Measurements from ENCODE around the gene TMEM101. TPM values are rescaled to one million over a fixed set of nuclear protein-coding genes. Genes with fewer than 3 reads are reported as not detected.

The TMEM101 gene
- total RNA-seq, 1 experiment from 2014 or later = 33.5 TPM

DNA sequence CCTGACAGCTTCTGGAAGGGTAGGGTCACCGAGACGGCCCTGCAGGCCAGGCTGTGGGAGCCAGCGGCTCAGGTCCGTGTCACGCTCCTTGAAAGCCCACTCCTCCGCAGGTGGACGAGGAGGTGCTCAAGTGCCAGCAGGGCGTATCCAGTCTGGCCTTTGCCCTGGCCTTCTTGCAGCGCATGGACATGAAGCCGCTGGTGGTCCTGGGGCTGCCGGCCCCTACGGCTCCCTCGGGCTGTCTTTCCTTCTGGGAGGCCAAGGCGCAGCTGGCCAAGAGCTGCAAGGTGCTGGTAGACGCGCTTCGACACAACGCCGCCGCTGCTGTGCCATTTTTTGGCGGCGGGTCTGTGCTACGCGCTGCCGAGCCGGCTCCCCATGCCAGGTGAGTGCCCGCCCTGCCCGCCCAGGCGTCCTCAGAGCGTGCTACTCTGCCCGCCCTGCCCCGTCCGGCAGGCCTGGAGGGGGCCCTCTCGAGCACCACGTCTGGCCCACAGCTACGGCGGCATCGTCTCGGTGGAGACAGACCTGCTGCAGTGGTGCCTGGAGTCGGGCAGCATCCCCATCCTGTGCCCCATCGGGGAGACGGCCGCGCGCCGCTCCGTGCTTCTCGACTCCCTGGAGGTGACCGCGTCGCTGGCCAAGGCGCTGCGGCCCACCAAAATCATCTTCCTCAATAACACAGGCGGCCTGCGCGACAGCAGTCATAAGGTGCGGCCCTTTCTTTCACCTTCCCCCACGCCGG, 9.1 kb downstream of the TMEM101 start:
- peak overlapping the region; percentile 83 for H3K4me2 ChIP-seq
- H3K27ac ChIP-seq = no peak overlapping the region
- no peak for TF ChIP-seq EZH2 (IDR thresholded peaks at IDR 0.05; ENCODE audit: low read depth)
- TF ChIP-seq, protein P1, sequence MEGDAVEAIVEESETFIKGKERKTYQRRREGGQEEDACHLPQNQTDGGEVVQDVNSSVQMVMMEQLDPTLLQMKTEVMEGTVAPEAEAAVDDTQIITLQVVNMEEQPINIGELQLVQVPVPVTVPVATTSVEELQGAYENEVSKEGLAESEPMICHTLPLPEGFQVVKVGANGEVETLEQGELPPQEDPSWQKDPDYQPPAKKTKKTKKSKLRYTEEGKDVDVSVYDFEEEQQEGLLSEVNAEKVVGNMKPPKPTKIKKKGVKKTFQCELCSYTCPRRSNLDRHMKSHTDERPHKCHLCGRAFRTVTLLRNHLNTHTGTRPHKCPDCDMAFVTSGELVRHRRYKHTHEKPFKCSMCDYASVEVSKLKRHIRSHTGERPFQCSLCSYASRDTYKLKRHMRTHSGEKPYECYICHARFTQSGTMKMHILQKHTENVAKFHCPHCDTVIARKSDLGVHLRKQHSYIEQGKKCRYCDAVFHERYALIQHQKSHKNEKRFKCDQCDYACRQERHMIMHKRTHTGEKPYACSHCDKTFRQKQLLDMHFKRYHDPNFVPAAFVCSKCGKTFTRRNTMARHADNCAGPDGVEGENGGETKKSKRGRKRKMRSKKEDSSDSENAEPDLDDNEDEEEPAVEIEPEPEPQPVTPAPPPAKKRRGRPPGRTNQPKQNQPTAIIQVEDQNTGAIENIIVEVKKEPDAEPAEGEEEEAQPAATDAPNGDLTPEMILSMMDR (conservative IDR thresholded peaks at IDR 0.05) = no peak
- no TSS peak for BruUV-seq (replicated peaks)
- H3K9me3 ChIP-seq (ENCODE audit: insufficient read depth, low read depth) = no peaks in the 10 kb centered on the region
- no peaks in the 10 kb centered on the region for H3K79me2 ChIP-seq (ENCODE audit: low read depth)
- H4K20me1 ChIP-seq (ENCODE audit: insufficient read depth) = no peaks in the 10 kb centered on the region
- H3K9me2 ChIP-seq (ENCODE audit: insufficient read depth) = no peaks in the 10 kb centered on the region
- peak overlapping the region; percentile 52 for H3K4me3 ChIP-seq
- POLR2A ChIA-PET (ENCODE audit: unreplicated experiment) = interaction anchor here (0.5 to 0.6 kb wide), 2 partner anchors 60 to 227 kb away, joined by 4 to 5 read pairs; partner anchors contain the start of gene DUSP3
- H3K27me3 ChIP-seq (ENCODE audit: insufficient read depth, low read depth) = no peaks in the 10 kb centered on the region
- H3F3A ChIP-seq (ENCODE audit: insufficient read depth, low read depth) = peaks cover 9% of the 10 kb centered on the region
- no peaks in the 10 kb centered on the region for H3K36me3 ChIP-seq (ENCODE audit: low read depth)
- H2AFZ ChIP-seq = peak overlapping the region; percentile 59; the same call in 1 of the 2 replicates
- peak in 1 of 2 experiments; percentile 53 for DNase-seq
- peaks cover 12% of the 10 kb centered on the region for H3K4me1 ChIP-seq (replicated peaks; ENCODE audit: insufficient read depth)
- intact Hi-C loops (cut with micrococcal nuclease; ENCODE audit: unreplicated experiment) = loop anchor here (5.0 kb wide), 1 partner anchor 67 kb away; the partner anchor contains the start of gene G6PC3
- CTCF ChIA-PET = interaction anchor here (0.5 to 1.5 kb wide), 9 partner anchors 17 to 359 kb away, joined by 3 to 6 read pairs (median 3); partner anchors contain the start of gene HDAC5

DNA sequence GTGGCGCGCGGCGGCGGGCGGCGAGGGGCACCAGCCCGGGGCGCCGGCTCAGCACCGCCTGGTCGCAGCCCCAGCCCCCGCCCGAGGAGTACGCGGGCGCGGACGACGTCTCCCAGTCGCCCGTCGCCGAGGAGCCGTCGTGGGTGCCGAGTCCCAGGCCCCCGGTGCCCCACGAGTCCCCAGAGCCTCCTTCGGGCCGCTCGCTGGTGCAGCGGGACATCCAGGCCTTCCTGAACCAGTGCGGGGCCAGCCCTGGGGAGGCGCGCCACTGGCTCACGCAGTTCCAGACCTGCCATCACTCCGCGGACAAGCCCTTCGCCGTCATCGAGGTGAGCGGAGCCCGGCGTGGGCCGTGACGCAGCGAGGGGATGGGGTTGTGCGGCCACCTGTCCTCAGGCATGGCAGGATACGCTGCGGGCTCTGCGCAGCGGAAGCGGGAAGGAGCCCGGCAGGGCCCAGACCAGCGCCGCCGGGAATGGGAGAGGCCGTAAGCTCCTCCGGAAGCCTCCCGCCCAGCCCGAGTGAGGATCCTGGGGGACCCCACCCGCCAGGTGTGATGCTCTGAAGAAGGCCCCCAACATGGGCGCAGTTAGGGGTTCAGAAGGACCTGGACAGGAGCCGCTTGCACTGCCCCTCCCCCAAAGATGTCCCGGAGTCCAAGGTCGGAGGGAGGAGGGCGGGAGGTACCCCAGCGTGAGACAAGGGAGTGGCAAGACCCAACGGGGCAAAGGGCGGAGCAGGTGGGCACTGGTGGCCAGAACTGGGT, 9.8 kb downstream of the TMEM101 start:
- no peak overlapping the region for H3K4me2 ChIP-seq
- no peaks in the 10 kb centered on the region for H3K27me3 ChIP-seq (ENCODE audit: insufficient read depth, low read depth)
- H2AFZ ChIP-seq = no peak overlapping the region
- H3F3A ChIP-seq (ENCODE audit: insufficient read depth, low read depth) = peaks cover 7% of the 10 kb centered on the region
- no peak overlapping the region for H3K27ac ChIP-seq
- H3K4me1 ChIP-seq (replicated peaks; ENCODE audit: insufficient read depth) = peaks cover 12% of the 10 kb centered on the region
- no peak overlapping the region for H3K4me3 ChIP-seq
- intact Hi-C loops (cut with micrococcal nuclease; ENCODE audit: unreplicated experiment) = loop anchor here (5.0 kb wide), 1 partner anchor 67 kb away; the partner anchor contains the start of gene G6PC3
- CTCF ChIA-PET = interaction anchor here (0.7 to 1.5 kb wide), 2 partner anchors 163 to 283 kb away, joined by 3 read pairs; no protein-coding TSS in a partner anchor
- H4K20me1 ChIP-seq (ENCODE audit: insufficient read depth) = no peaks in the 10 kb centered on the region
- H3K79me2 ChIP-seq (ENCODE audit: low read depth) = no peaks in the 10 kb centered on the region
- no peak for DNase-seq
- POLR2A ChIA-PET (ENCODE audit: unreplicated experiment) = interaction anchor here (0.5 kb wide), 1 partner anchor 226 kb away, joined by 5 read pairs; the partner anchor contains the start of gene DUSP3
- no peak for TF ChIP-seq EZH2 (IDR thresholded peaks at IDR 0.05; ENCODE audit: low read depth)
- TF ChIP-seq, protein P1 (conservative IDR thresholded peaks at IDR 0.05) = no peak
- H3K36me3 ChIP-seq (ENCODE audit: low read depth) = no peaks in the 10 kb centered on the region
- no peaks in the 10 kb centered on the region for H3K9me3 ChIP-seq (ENCODE audit: insufficient read depth, low read depth)
- no TSS peak for BruUV-seq (replicated peaks)
- H3K9me2 ChIP-seq (ENCODE audit: insufficient read depth) = no peaks in the 10 kb centered on the region

DNA sequence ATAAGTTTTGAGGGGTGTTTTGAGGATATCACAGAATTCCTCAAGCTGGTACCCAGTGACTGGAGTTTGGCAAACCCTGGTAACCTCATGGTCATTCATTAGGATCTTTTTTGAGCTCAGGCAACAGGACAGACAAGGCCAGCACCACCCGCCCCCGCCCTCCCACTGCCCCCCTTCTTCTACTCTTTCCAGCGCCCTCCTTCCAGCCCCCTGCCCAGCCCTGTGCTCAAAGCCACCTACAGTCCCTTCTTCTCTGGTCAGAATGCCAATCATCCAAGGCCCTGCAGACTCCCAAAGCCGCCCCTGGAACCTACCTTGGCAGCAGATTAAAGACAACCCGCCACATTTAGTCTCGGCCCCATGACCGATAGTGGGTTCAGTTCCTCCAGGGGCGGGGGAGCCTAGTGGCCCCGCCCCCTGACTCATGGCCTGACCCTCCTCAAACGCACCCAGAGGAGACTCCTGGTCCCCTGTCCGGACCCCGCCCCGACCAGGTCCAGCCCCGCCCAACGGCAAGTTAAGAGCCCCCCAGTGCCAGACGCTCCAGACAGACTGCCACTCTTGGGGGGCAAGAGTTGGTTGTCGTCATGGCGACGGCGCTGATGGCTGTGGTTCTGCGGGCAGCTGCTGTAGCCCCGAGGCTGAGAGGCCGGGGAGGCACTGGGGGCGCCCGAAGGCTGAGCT, 10.5 kb downstream of the TMEM101 start, which contains the start of gene NAGS:
TSS of gene NAGS (plus strand) at position 546 of the 684 bp plus-strand sequence. CDS start at position 588, 42 bp downstream.
- DNase-seq = peak in 1 of 2 experiments; percentile 22
- no peaks in the 10 kb centered on the region for H3K9me3 ChIP-seq (ENCODE audit: insufficient read depth, low read depth)
- no peaks in the 10 kb centered on the region for H3K79me2 ChIP-seq (ENCODE audit: low read depth)
- no peaks in the 10 kb centered on the region for H3K27me3 ChIP-seq (ENCODE audit: insufficient read depth, low read depth)
- peaks cover 7% of the 10 kb centered on the region for H3F3A ChIP-seq (ENCODE audit: insufficient read depth, low read depth)
- CTCF ChIA-PET = no interaction called here
- peaks cover 12% of the 10 kb centered on the region for H3K4me1 ChIP-seq (replicated peaks; ENCODE audit: insufficient read depth)
- H3K9me2 ChIP-seq (ENCODE audit: insufficient read depth) = no peaks in the 10 kb centered on the region
- H3K27ac ChIP-seq = no peak within 1 kb of the TSS
- H3K4me3 ChIP-seq = no peak within 1 kb of the TSS
- no peak within 1 kb of the TSS for H2AFZ ChIP-seq
- H4K20me1 ChIP-seq (ENCODE audit: insufficient read depth) = no peaks in the 10 kb centered on the region
- BruUV-seq (replicated peaks) = no TSS peak
- TF ChIP-seq, protein P1 (conservative IDR thresholded peaks at IDR 0.05) = no peak
- no peak for TF ChIP-seq EZH2 (IDR thresholded peaks at IDR 0.05; ENCODE audit: low read depth)
- H3K36me3 ChIP-seq (ENCODE audit: low read depth) = no peaks in the 10 kb centered on the region
- no peak within 1 kb of the TSS for H3K4me2 ChIP-seq
- POLR2A ChIA-PET (ENCODE audit: unreplicated experiment) = interaction anchor here (0.6 kb wide), 1 partner anchor 97 kb away, joined by 7 read pairs; no protein-coding TSS in a partner anchor
- intact Hi-C loops (cut with micrococcal nuclease; ENCODE audit: unreplicated experiment) = no loop called here

Measured in PC-9 (cell line).